H4 (cell line): ENCODE data around the gene CACNA1A. TPM values are rescaled to one million over a fixed set of nuclear protein-coding genes. Genes with fewer than 3 reads are reported as not detected.
A peak's percentile ranks its signal among the peaks of the same experiment; 100 is the strongest.
"Not testable (repeated sequence)": the region's sequence is repeated elsewhere in the genome, so short reads cannot be mapped to it uniquely, and the experiment has no call there.

Source experiments
- DNase-seq: peaks from one replicate; pipeline ENCODE4 v3.0.0-alpha.2; 2015; ENCODE audit warnings: low spot score
- total RNA-seq: library from RNA; depleted of rRNA; stranded (reverse); fragments of >200 nt; shearing (Covaris generic); gene quantifications from 2 replicates; pipeline ENCODE4 v1.2.3, GENCODE V29; 2014

CACNA1A gene
- total RNA-seq, 1 experiment from 2014 or later, result 0.08 TPM

- DNase-seq, result no peak
Measured at GRCh38 chr19:13207237-13207845, 298.9 kb downstream of the CACNA1A start.

- no peak for DNase-seq
Measured at GRCh38 chr19:13206587-13206986, 299.7 kb downstream of the CACNA1A start.

- not testable (repeated sequence) for DNase-seq
Measured at GRCh38 chr19:13202112-13202511, 304.2 kb downstream of the CACNA1A start.

GRCh38 chr19:13198634-13199033 is 307.6 kb downstream of the CACNA1A start:
- DNase-seq, result no peak

GRCh38 chr19:13195678-13196077 is 310.6 kb downstream of the CACNA1A start:
- DNase-seq, result no peak

GRCh38 chr19:13190781-13191540 is 315.3 kb downstream of the CACNA1A start:
- DNase-seq, result no peak

- DNase-seq, result no peak
Measured at GRCh38 chr19:13189600-13189999, 316.7 kb downstream of the CACNA1A start.

GRCh38 chr19:13187419-13187818 is 318.9 kb downstream of the CACNA1A start:
- no peak for DNase-seq

GRCh38 chr19:13186688-13187087 is 319.6 kb downstream of the CACNA1A start:
- DNase-seq, result not testable (repeated sequence)

- DNase-seq, result not testable (repeated sequence)
Measured at GRCh38 chr19:13185763-13186657, 320.3 kb downstream of the CACNA1A start.

- not testable (repeated sequence) for DNase-seq
Measured at GRCh38 chr19:13184926-13185325, 321.4 kb downstream of the CACNA1A start.

GRCh38 chr19:13181747-13182388 is 324.4 kb downstream of the CACNA1A start:
- peak; percentile 59 for DNase-seq

- not testable (repeated sequence) for DNase-seq
Measured at GRCh38 chr19:13178291-13178690, 328.0 kb downstream of the CACNA1A start.

GRCh38 chr19:13177584-13177983 is 328.7 kb downstream of the CACNA1A start:
- not testable (repeated sequence) for DNase-seq

GRCh38 chr19:13176345-13176744 is 329.9 kb downstream of the CACNA1A start:
- no peak for DNase-seq

- DNase-seq, result no peak
Measured at GRCh38 chr19:13173139-13173737, 333.0 kb downstream of the CACNA1A start.

- DNase-seq, result peak; percentile 90
Measured at GRCh38 chr19:13172346-13173138, 333.7 kb downstream of the CACNA1A start.

- DNase-seq, result no peak
Measured at GRCh38 chr19:13171146-13171545, 335.1 kb downstream of the CACNA1A start.

- DNase-seq, result peak; percentile 31
Measured at GRCh38 chr19:13169769-13170168, 336.5 kb downstream of the CACNA1A start.

- not testable (repeated sequence) for DNase-seq
Measured at GRCh38 chr19:13166151-13166550, 340.1 kb downstream of the CACNA1A start.
